A673 (cell line): ENCODE results near the gene APH1A.

Experiments used
- CTCF ChIP-seq: fragments of 300-800, 200-600 bp; sonication (generic); conservative IDR thresholded peaks from 2 replicates; pipeline ENCODE4 v1.5.1; 2017; ENCODE audit warnings: low read depth, mild to moderate bottlenecking, antibody characterized with exemption, low read length, moderate library complexity, mixed read lengths
- EZH2 ChIP-seq: fragments of 200-600 bp; sonication (generic); IDR thresholded peaks from 2 replicates; pipeline ENCODE4 v1.6.1; 2017; ENCODE audit warnings: borderline replicate concordance, low read depth, mild to moderate bottlenecking, mixed read lengths, antibody characterized with exemption, low read length; ENCODE audit not compliant: poor library complexity, severe bottlenecking

GRCh38 chr1:150243003-150243402 lies 25.8 kb downstream of the APH1A start:
- TF ChIP-seq CTCF (no peak), EZH2 (no peak)
